Thoracic aorta (tissue), 2 donors: ENCODE results near the gene DNM1. TPM values are rescaled to one million over a fixed set of nuclear protein-coding genes. Genes with fewer than 3 reads are reported as not detected.

Experiments
- ATAC-seq: fragments of 150-250 bp; one replicate; pipeline ENCODE4 v1.8.0; 2017; ENCODE audit warnings: low read depth; ENCODE audit not compliant: insufficient number of reproducible peaks, low FRiP score
- DNase-seq: peaks from one replicate; pipeline ENCODE4 v3.0.0-alpha.2; 2020; ENCODE audit warnings: low spot score
- H3K27ac ChIP-seq, 2 donors: fragments of 200-600 bp; sonication (generic); 1 replicate in 1 of 2; 2 replicates in 1 of 2; pipeline ENCODE4 v1.5.1; 2016; ENCODE audit warnings: mild to moderate bottlenecking in 2 of 2, moderate library complexity in 2 of 2
- H3K27me3 ChIP-seq: fragments of 200-600 bp; sonication (generic); replicated peaks from 2 replicates; pipeline ENCODE4 v1.6.0; 2016; ENCODE audit warnings: mild to moderate bottlenecking; ENCODE audit not compliant: insufficient read depth
- H3K36me3 ChIP-seq: fragments of 200-600 bp; sonication (generic); one replicate; pipeline ENCODE4 v1.5.1; 2016
- H3K4me1 ChIP-seq, 2 donors: fragments of 200-600 bp; sonication (generic); 1 replicate in 1 of 2; 2 replicates in 1 of 2; pipeline versions ENCODE4 v1.5.1 to v1.6.0; 2016; ENCODE audit warnings: low read depth in 2 of 2, mild to moderate bottlenecking in 1 of 2; ENCODE audit not compliant: control insufficient read depth in 1 of 2
- H3K4me3 ChIP-seq: fragments of 200-600 bp; sonication (generic); 2 replicates; pipeline ENCODE4 v1.5.1; 2016; ENCODE audit warnings: mild to moderate bottlenecking
- H3K9me3 ChIP-seq: fragments of 200-600 bp; sonication (generic); 2 replicates; pipeline ENCODE4 v1.5.1; 2016
- CTCF ChIP-seq: fragments of 200-600 bp; sonication (generic); IDR thresholded peaks from one replicate; pipeline ENCODE4 v1.5.1; 2019; ENCODE audit warnings: antibody characterized with exemption
- total RNA-seq, 2 donors: library from RNA; depleted of rRNA; stranded (reverse); fragments of >200 nt; gene quantifications; one replicate each; pipeline versions ENCODE4 v1.1.0 to v1.2.3, GENCODE V29; 2016

DNM1 gene
- total RNA-seq, 2 donors from 2014 or later = 7.2 to 9.7 TPM

- H3K4me1 ChIP-seq = no peaks in the 10 kb centered on the region
- ATAC-seq = no peak
- H3K27ac ChIP-seq = no peak overlapping the region
- H3K36me3 ChIP-seq = no peaks in the 10 kb centered on the region
- no peak for TF ChIP-seq CTCF
- H3K9me3 ChIP-seq = no peaks in the 10 kb centered on the region
- no peaks in the 10 kb centered on the region for H3K27me3 ChIP-seq
- no peak for DNase-seq
- no peak overlapping the region for H3K4me3 ChIP-seq
These were observed 95.6 kb downstream of the DNM1 start for GRCh38 chr9:128298535-128299482.

- Histone ChIP-seq H3K4me1 (no peaks in the 10 kb centered on the region), H3K9me3 (no peaks in the 10 kb centered on the region), H3K27ac (no peak overlapping the region), H3K4me3 (no peak overlapping the region), H3K36me3 (peaks cover 4% of the 10 kb centered on the region), H3K27me3 (no peaks in the 10 kb centered on the region)
- ATAC-seq = no peak
- TF ChIP-seq CTCF = no peak
- no peak for DNase-seq
These were observed 101.2 kb downstream of the DNM1 start for GRCh38 chr9:128304136-128304970.

Other genes starting within 250 kb of the DNM1 start
- 10 to 100 TPM; 20.4 to 26.5 TPM for gene EEIG1, start 222.4 kb upstream of the DNM1 start, total RNA-seq
- gene NAIF1, start 136.1 kb upstream of the DNM1 start, total RNA-seq = 10 to 100 TPM; 11.8 to 21.0 TPM
- gene SLC25A25, start 135.1 kb upstream of the DNM1 start, total RNA-seq = 10 to 100 TPM; 30.1 to 33.9 TPM
- 10 to 100 TPM; 57.9 to 66.0 TPM for gene PTGES2, start 75.7 kb upstream of the DNM1 start, total RNA-seq
- gene LCN2, start 53.9 kb upstream of the DNM1 start, total RNA-seq = not detected
- 100 to 1,000 TPM; 208 to 329 TPM for gene BBLN, start 43.1 kb upstream of the DNM1 start, total RNA-seq
- gene CIZ1, start 11.8 kb upstream of the DNM1 start, total RNA-seq = 10 to 100 TPM; 68.0 to 86.0 TPM
- 100 to 1,000 TPM; 115 to 141 TPM for gene GOLGA2, start 72.6 kb downstream of the DNM1 start, total RNA-seq
- 10 to 100 TPM; 12.0 to 26.8 TPM for gene SWI5, start 72.9 kb downstream of the DNM1 start, total RNA-seq
- 1 to 10 TPM; 7.4 to 8.4 TPM for gene TRUB2, start 119.1 kb downstream of the DNM1 start, total RNA-seq
- gene COQ4, start 119.5 kb downstream of the DNM1 start, total RNA-seq = 10 to 100 TPM; 28.7 to 40.1 TPM
- gene SLC27A4, start 137.1 kb downstream of the DNM1 start, total RNA-seq = 10 to 100 TPM; 20.9 to 36.8 TPM
- gene URM1, start 168.0 kb downstream of the DNM1 start, total RNA-seq = 10 to 100 TPM; 25.3 to 71.8 TPM
- gene CERCAM, start 217.5 kb downstream of the DNM1 start, total RNA-seq = 100 to 1,000 TPM in 1 of 2 donors, 10 to 100 TPM in 1; 51.8 to 120 TPM